ENCODE data around the gene HCN3. TPM values are rescaled to one million over a fixed set of nuclear protein-coding genes. Genes with fewer than 3 reads are reported as not detected.
A peak's percentile ranks its signal among the peaks of the same experiment; 100 is the strongest.

Gene HCN3
- total RNA-seq, 1 experiment from 2014 or later: 7.3 TPM

DNA sequence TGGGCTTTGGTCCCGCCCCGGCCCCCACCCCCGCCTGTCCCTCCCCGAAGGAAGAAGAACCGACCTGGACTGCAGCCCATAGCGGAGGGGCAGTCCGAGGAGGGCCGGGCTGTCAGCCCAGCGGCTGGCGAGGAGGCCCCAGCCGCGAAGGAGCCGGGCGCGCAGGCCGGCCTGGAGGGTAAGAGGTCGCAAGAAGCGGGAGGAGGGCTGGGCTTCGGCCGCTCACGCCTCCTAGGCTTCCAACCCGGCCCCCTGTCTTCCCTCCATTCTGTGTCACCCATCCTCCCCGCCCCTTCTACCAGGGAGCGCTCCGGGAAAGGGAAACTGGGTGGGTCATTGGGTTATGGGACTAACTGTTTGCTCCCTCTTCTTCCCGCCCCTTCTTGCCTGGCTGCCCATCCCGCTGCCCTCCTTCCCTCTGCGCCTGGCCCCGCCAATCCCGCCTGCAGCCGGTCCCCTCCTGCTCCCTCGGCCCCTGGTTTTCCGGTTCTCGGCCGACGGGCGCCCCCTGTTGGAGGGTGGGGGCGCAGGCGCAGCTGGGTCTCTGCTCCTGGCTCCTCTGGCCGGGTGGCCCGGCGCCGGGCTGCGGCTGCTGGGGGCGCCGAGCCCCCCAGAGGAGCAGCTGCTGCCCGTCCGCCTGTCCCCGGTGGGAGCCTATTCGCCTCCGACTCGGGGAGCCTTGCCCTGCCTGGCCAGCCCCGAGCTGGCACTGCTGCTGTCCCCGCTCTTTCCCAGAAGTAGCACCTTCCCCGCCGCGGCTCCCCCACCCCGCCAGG is 45.9 kb downstream of the HCN3 start (continued):
- TF ChIP-seq, protein P1, sequence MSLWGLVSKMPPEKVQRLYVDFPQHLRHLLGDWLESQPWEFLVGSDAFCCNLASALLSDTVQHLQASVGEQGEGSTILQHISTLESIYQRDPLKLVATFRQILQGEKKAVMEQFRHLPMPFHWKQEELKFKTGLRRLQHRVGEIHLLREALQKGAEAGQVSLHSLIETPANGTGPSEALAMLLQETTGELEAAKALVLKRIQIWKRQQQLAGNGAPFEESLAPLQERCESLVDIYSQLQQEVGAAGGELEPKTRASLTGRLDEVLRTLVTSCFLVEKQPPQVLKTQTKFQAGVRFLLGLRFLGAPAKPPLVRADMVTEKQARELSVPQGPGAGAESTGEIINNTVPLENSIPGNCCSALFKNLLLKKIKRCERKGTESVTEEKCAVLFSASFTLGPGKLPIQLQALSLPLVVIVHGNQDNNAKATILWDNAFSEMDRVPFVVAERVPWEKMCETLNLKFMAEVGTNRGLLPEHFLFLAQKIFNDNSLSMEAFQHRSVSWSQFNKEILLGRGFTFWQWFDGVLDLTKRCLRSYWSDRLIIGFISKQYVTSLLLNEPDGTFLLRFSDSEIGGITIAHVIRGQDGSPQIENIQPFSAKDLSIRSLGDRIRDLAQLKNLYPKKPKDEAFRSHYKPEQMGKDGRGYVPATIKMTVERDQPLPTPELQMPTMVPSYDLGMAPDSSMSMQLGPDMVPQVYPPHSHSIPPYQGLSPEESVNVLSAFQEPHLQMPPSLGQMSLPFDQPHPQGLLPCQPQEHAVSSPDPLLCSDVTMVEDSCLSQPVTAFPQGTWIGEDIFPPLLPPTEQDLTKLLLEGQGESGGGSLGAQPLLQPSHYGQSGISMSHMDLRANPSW (CRISPR knock-in tag; conservative IDR thresholded peaks at IDR 0.05; ENCODE audit: low read depth): no peak
- no peak for TF ChIP-seq GTF2I (CRISPR knock-in tag; conservative IDR thresholded peaks at IDR 0.05)
- no peak for TF ChIP-seq ATF1 (CRISPR knock-in tag; IDR thresholded peaks at IDR 0.05)
- TF ChIP-seq ZNF416 (CRISPR knock-in tag; IDR thresholded peaks at IDR 0.05): no peak
- TF ChIP-seq SMAD3 (CRISPR knock-in tag; IDR thresholded peaks at IDR 0.05; ENCODE audit: borderline replicate concordance): no peak
- TF ChIP-seq TEAD4 (CRISPR knock-in tag; IDR thresholded peaks at IDR 0.05): no peak
- TF ChIP-seq, protein P2, sequence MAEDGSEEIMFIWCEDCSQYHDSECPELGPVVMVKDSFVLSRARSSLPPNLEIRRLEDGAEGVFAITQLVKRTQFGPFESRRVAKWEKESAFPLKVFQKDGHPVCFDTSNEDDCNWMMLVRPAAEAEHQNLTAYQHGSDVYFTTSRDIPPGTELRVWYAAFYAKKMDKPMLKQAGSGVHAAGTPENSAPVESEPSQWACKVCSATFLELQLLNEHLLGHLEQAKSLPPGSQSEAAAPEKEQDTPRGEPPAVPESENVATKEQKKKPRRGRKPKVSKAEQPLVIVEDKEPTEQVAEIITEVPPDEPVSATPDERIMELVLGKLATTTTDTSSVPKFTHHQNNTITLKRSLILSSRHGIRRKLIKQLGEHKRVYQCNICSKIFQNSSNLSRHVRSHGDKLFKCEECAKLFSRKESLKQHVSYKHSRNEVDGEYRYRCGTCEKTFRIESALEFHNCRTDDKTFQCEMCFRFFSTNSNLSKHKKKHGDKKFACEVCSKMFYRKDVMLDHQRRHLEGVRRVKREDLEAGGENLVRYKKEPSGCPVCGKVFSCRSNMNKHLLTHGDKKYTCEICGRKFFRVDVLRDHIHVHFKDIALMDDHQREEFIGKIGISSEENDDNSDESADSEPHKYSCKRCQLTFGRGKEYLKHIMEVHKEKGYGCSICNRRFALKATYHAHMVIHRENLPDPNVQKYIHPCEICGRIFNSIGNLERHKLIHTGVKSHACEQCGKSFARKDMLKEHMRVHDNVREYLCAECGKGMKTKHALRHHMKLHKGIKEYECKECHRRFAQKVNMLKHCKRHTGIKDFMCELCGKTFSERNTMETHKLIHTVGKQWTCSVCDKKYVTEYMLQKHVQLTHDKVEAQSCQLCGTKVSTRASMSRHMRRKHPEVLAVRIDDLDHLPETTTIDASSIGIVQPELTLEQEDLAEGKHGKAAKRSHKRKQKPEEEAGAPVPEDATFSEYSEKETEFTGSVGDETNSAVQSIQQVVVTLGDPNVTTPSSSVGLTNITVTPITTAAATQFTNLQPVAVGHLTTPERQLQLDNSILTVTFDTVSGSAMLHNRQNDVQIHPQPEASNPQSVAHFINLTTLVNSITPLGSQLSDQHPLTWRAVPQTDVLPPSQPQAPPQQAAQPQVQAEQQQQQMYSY (CRISPR knock-in tag; IDR thresholded peaks at IDR 0.05): peak; percentile 87
- no peak for TF ChIP-seq RELA (CRISPR knock-in tag; IDR thresholded peaks at IDR 0.05; ENCODE audit: borderline replicate concordance)
- TF ChIP-seq, protein P3, sequence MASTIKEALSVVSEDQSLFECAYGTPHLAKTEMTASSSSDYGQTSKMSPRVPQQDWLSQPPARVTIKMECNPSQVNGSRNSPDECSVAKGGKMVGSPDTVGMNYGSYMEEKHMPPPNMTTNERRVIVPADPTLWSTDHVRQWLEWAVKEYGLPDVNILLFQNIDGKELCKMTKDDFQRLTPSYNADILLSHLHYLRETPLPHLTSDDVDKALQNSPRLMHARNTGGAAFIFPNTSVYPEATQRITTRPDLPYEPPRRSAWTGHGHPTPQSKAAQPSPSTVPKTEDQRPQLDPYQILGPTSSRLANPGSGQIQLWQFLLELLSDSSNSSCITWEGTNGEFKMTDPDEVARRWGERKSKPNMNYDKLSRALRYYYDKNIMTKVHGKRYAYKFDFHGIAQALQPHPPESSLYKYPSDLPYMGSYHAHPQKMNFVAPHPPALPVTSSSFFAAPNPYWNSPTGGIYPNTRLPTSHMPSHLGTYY (CRISPR knock-in tag; IDR thresholded peaks at IDR 0.05): no peak
- TF ChIP-seq, protein P4, sequence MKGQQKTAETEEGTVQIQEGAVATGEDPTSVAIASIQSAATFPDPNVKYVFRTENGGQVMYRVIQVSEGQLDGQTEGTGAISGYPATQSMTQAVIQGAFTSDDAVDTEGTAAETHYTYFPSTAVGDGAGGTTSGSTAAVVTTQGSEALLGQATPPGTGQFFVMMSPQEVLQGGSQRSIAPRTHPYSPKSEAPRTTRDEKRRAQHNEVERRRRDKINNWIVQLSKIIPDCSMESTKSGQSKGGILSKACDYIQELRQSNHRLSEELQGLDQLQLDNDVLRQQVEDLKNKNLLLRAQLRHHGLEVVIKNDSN (CRISPR knock-in tag; IDR thresholded peaks at IDR 0.05): 0 out of 2 replicates have a peak, but pooled peaks have one; percentile 39
- no peak for TF ChIP-seq OVOL2 (CRISPR knock-in tag; IDR thresholded peaks at IDR 0.05; ENCODE audit: borderline replicate concordance)
- no peak for TF ChIP-seq FOXJ3 (CRISPR knock-in tag; IDR thresholded peaks at IDR 0.05; ENCODE audit: borderline replicate concordance)
- TF ChIP-seq ESRRA (CRISPR knock-in tag; IDR thresholded peaks at IDR 0.05; ENCODE audit: borderline replicate concordance): no peak
- TF ChIP-seq ETV6 (CRISPR knock-in tag; IDR thresholded peaks at IDR 0.05): peak; percentile 61; the same call in 1 of the 2 replicates
- TF ChIP-seq ZNF263 (CRISPR knock-in tag; IDR thresholded peaks at IDR 0.05; ENCODE audit: low read depth): no peak
- no peak for TF ChIP-seq NFATC4 (CRISPR knock-in tag; IDR thresholded peaks at IDR 0.05)
- peak; percentile 66 for TF ChIP-seq ZNF423 (CRISPR knock-in tag; IDR thresholded peaks at IDR 0.05)
- TF ChIP-seq, protein P5, sequence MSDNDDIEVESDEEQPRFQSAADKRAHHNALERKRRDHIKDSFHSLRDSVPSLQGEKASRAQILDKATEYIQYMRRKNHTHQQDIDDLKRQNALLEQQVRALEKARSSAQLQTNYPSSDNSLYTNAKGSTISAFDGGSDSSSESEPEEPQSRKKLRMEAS (CRISPR knock-in tag; IDR thresholded peaks at IDR 0.05): peak; percentile 59; the same call in 1 of the 2 replicates
- TF ChIP-seq, protein P6, sequence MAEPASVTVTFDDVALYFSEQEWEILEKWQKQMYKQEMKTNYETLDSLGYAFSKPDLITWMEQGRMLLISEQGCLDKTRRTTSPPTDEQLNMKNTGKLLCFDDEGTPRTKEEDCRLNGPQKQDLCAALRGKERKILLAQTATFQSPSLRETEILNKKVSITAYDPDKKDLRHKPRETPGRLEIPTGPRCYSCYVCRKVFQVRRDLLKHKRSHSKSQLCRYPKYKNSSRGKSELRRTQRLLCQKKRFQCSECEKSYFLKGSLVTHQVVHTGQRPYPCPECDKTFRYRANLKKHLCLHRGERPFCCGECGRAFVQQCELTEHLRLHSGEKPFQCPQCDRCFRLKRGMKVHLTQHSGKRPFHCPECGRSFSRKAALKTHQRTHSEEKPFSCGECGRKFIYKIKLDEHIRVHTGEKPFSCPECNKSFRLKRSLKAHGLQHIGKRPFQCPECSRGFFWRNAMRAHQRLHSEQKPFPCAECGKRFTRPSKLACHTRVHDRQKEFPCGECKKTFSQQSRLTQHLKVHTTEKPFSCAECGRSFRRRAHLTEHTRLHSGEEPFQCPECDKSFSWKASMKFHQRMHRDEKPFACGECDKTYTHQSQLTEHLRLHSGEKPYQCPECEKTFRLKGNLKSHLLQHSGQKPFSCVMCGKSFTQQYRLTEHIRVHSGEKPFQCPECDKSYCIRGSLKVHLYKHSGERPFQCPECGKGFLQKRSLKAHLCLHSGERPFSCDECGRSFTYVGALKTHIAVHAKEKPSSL (CRISPR knock-in tag; conservative IDR thresholded peaks at IDR 0.05): no peak
- TF ChIP-seq ZNF138 (CRISPR knock-in tag; conservative IDR thresholded peaks at IDR 0.05): no peak
- TF ChIP-seq, protein P7, sequence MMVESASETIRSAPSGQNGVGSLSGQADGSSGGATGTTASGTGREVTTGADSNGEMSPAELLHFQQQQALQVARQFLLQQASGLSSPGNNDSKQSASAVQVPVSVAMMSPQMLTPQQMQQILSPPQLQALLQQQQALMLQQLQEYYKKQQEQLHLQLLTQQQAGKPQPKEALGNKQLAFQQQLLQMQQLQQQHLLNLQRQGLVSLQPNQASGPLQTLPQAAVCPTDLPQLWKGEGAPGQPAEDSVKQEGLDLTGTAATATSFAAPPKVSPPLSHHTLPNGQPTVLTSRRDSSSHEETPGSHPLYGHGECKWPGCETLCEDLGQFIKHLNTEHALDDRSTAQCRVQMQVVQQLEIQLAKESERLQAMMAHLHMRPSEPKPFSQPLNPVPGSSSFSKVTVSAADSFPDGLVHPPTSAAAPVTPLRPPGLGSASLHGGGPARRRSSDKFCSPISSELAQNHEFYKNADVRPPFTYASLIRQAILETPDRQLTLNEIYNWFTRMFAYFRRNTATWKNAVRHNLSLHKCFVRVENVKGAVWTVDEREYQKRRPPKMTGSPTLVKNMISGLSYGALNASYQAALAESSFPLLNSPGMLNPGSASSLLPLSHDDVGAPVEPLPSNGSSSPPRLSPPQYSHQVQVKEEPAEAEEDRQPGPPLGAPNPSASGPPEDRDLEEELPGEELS (CRISPR knock-in tag; IDR thresholded peaks at IDR 0.05): peak; percentile 25; the same call in 1 of the 2 replicates
